Muscle of leg (tissue), 11 donors: ENCODE data around the gene KCTD1. TPM values are rescaled to one million over a fixed set of nuclear protein-coding genes. Genes with fewer than 3 reads are reported as not detected.

Experiments
- DNase-seq: peaks from one replicate; pipeline ENCODE4 v3.0.0; 2013
- H3K27ac ChIP-seq: one replicate; pipeline ENCODE4 v1.5.1; 2013; ENCODE audit warnings: mild to moderate bottlenecking, low read length, control low read depth
- H3K27me3 ChIP-seq: one replicate; pipeline ENCODE4 v1.6.1; 2013; ENCODE audit warnings: low read length; ENCODE audit not compliant: control insufficient read depth, insufficient read depth
- H3K36me3 ChIP-seq: one replicate; pipeline ENCODE4 v1.6.1; 2013; ENCODE audit warnings: low read length; ENCODE audit not compliant: control insufficient read depth, insufficient read depth
- H3K4me1 ChIP-seq: one replicate; pipeline ENCODE4 v1.6.1; 2013; ENCODE audit warnings: low read length; ENCODE audit not compliant: control insufficient read depth, insufficient read depth
- H3K4me3 ChIP-seq: one replicate; pipeline ENCODE4 v1.5.1; 2013; ENCODE audit warnings: low read length, control low read depth
- H3K9me3 ChIP-seq: replicated peaks from 2 replicates; pipeline ENCODE4 v1.6.1; 2013; ENCODE audit warnings: low read depth, low read length; ENCODE audit not compliant: control insufficient read depth
- WGBS: methylation state at CpG from one replicate; pipeline ENCODE4 v1.1.5; 2013; ENCODE audit warnings: missing lambda C conversion rate; ENCODE audit not compliant: insufficient coverage; 5-methylcytosine and 5-hydroxymethylcytosine counted together
- polyA plus RNA-seq, 8 donors: library from polyadenylated mRNA; unstranded; fragments of 120-200 nt; gene quantifications; one replicate each; pipeline versions ENCODE4 v1.2.1 to v1.2.3, GENCODE V29; 2013; ENCODE audit warnings: inconsistent platforms in 1 of 8, low replicate concordance in 1 of 8; ENCODE audit not compliant: insufficient read length in 8 of 8, insufficient read depth in 1 of 8
- total RNA-seq: library from RNA; stranded (reverse); fragments of 120-200 nt; gene quantifications from one replicate; pipeline ENCODE4 v1.2.4, GENCODE V29; 2013

The KCTD1 gene
- total and polyA plus RNA-seq, 9 donors: 3.4 to 14.4 (median 6.1) TPM

GRCh38 chr18:26416652-26417150, 131.7 kb downstream of the KCTD1 start:
- H3K4me3 ChIP-seq: no peak overlapping the region
- DNase-seq: no peak
- H3K9me3 ChIP-seq: no peaks in the 10 kb centered on the region
- no peaks in the 10 kb centered on the region for H3K27me3 ChIP-seq
- H3K4me1 ChIP-seq: no peaks in the 10 kb centered on the region
- H3K27ac ChIP-seq: no peak overlapping the region
- WGBS: 10% methylated on average over 2 of the region's 8 CpGs
- no peaks in the 10 kb centered on the region for H3K36me3 ChIP-seq

- H3K27me3 ChIP-seq: no peaks in the 10 kb centered on the region
- H3K4me3 ChIP-seq: no peak overlapping the region
- H3K4me1 ChIP-seq: no peaks in the 10 kb centered on the region
- WGBS: 63% methylated on average over 4 of the region's 7 CpGs
- H3K36me3 ChIP-seq: no peaks in the 10 kb centered on the region
- no peak for DNase-seq
- H3K9me3 ChIP-seq: no peaks in the 10 kb centered on the region
- no peak overlapping the region for H3K27ac ChIP-seq
Observed at GRCh38 chr18:26415631-26416030, 132.7 kb downstream of the KCTD1 start.

DNA sequence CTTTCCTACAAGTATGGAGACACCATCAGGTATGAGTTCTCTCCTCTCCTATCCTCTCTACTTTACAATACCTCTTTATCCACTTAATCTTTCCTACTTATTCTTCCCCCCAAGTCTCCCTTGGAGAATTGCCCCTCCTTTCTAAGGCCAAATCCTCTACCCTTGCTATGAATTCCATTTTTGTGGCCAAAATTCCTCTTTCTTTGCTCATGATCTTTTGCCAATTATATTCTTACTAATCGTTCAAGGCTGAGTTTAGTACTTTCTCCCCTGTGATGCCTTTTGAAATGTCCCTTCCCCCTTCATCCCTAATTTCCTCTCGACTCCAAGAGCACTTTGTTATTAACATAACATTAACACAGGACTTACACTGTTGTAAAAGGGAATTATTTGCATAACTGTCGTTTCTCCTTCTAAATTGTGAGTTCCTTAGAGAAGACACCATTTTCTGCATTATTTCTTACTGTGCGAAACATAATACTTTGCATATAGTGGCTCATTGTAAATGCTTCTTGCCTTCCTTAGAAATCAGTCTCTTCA, 133.4 kb downstream of the KCTD1 start:
- Histone ChIP-seq H3K36me3 (no peaks in the 10 kb centered on the region), H3K27ac (no peak overlapping the region), H3K27me3 (no peaks in the 10 kb centered on the region), H3K9me3 (no peaks in the 10 kb centered on the region), H3K4me3 (no peak overlapping the region), H3K4me1 (no peaks in the 10 kb centered on the region)
- no peak for DNase-seq
- WGBS: no CpG with 5 or more reads among the region's 4 CpGs

- DNase-seq: no peak
- no peaks in the 10 kb centered on the region for H3K9me3 ChIP-seq
- H3K27ac ChIP-seq: no peak overlapping the region
- WGBS: 77% methylated on average over 1 of the region's 4 CpGs
- H3K36me3 ChIP-seq: no peaks in the 10 kb centered on the region
- H3K4me1 ChIP-seq: no peaks in the 10 kb centered on the region
- H3K4me3 ChIP-seq: no peak overlapping the region
- no peaks in the 10 kb centered on the region for H3K27me3 ChIP-seq
Observed at GRCh38 chr18:26409091-26409490, 139.3 kb downstream of the KCTD1 start.

- 92% methylated on average over 9 of the region's 16 CpGs for WGBS
- Histone ChIP-seq H3K27me3 (no peaks in the 10 kb centered on the region), H3K27ac (no peak overlapping the region), H3K36me3 (no peaks in the 10 kb centered on the region), H3K9me3 (no peaks in the 10 kb centered on the region), H3K4me1 (no peaks in the 10 kb centered on the region), H3K4me3 (no peak overlapping the region)
- no peak for DNase-seq
Observed at GRCh38 chr18:26407736-26408601, 140.4 kb downstream of the KCTD1 start.

DNA sequence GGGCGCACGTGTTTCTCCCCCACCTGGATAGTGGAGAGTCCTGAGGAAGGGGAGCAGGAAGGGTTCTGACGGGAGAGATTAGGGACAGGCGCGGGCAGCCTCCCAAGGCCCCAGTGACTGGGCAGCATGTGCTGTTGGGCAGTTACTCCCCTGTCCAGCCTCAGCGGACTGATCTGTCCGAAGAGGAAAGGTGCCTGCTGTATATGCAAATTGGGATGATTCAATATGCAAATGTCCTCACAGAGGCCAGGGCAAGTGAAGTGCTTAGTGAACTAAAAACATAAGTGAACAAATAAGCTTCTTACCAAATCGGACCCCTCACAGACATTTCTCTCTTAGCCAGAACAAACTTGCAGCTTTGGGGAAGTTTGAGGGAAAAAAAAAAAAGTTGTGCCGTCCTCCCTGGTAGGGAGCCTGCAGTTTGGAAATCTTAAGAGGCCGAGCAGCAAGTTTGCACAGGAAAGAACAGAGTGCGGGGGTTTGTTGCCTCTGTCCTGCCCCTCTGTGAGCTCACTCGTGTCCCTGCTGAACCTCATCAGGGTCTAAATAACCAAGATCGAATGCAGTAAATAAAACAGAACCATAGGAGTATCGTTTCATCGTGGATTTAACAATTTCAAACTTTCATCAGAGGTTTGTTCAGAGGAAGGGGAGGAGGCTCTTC, 141.4 kb downstream of the KCTD1 start:
- Histone ChIP-seq H3K27me3 (no peaks in the 10 kb centered on the region), H3K4me3 (no peak overlapping the region), H3K27ac (no peak overlapping the region), H3K4me1 (no peaks in the 10 kb centered on the region), H3K36me3 (no peaks in the 10 kb centered on the region), H3K9me3 (no peaks in the 10 kb centered on the region)
- WGBS: 57% methylated on average over 8 of the region's 15 CpGs
- DNase-seq: no peak

DNA sequence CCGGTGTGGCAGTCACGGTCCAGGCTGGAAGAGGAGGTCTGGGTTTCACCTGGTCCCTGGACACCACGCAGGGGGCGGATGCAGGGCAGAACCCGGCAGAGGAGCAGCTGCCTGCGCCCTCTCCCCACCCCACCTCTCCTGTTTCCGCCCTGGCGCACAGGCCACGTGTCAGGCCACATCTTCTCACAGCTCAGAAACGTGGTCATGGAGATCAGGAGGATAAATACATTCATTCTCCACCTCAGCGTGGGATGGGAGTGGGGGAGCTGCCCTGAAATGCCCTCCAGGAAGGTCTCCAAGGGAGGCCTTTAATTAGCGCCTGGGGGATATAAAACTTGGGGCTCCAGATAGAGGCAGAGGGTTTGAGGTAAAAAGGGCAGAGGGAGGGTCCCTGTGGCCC, 142.0 kb downstream of the KCTD1 start:
- Histone ChIP-seq H3K9me3 (no peaks in the 10 kb centered on the region), H3K27me3 (no peaks in the 10 kb centered on the region), H3K4me1 (no peaks in the 10 kb centered on the region), H3K27ac (no peak overlapping the region), H3K36me3 (no peaks in the 10 kb centered on the region), H3K4me3 (no peak overlapping the region)
- 71% methylated on average over 7 of the region's 12 CpGs for WGBS
- no peak for DNase-seq

DNA sequence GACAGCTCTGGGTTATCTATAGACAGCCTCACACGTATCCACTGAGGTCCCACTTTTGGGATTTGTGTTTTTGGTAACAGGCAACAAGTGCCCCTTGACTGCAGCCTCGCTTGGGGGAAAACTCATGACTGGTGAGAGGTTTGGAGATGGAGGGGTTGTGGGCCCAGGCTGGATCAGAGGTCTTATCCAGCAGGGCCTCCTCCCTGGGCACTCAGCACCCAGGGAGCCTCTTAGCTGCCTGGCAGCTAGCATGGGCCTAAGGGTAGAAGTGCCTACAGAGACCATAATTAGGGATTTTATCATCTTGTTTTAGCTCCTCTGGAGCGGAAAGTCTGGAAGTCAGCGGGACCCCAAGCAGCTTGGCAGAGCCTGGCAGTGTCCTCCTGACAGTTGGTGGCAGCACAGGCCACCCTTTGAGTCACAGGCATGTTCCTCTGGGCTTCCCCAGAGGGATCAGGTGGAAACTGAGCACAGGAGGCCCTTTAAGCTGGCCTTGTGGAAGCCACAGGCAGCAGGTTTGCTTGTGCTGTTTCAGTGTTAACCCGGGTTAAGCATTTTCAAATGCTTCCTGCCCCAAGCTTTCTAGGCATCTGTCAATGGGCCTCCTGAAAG, 143.1 kb downstream of the KCTD1 start:
- H3K9me3 ChIP-seq: no peaks in the 10 kb centered on the region
- no peak overlapping the region for H3K27ac ChIP-seq
- peak; percentile 17 for DNase-seq
- 75% methylated on average over 4 of the region's 5 CpGs for WGBS
- no peaks in the 10 kb centered on the region for H3K4me1 ChIP-seq
- no peak overlapping the region for H3K4me3 ChIP-seq
- no peaks in the 10 kb centered on the region for H3K27me3 ChIP-seq
- H3K36me3 ChIP-seq: no peaks in the 10 kb centered on the region
